HepG2 (cell line): ENCODE measurements around the gene ORC2. TPM values are rescaled to one million over a fixed set of nuclear protein-coding genes. Genes with fewer than 3 reads are reported as not detected.

Source experiments
- ATRX ChIP-seq: sonication (generic); formaldehyde crosslinking; IDR thresholded peaks from 2 replicates; pipeline ENCODE4 v1.4.0; 2020; ENCODE audit warnings: missing genetic modification reagents, borderline replicate concordance
- CEBPZ ChIP-seq: IDR thresholded peaks from 2 replicates; pipeline ENCODE4 v1.6.1; 2012; ENCODE audit warnings: low read length, improper control_type of control experiment
- CREB3 ChIP-seq: sonication (generic); formaldehyde crosslinking; IDR thresholded peaks from 2 replicates; pipeline ENCODE4 v1.5.0; 2020; ENCODE audit warnings: missing genetic modification reagents
- NCOA5 ChIP-seq: sonication (generic); formaldehyde crosslinking; IDR thresholded peaks from 2 replicates; pipeline ENCODE4 v1.4.0; 2020; ENCODE audit warnings: missing genetic modification reagents
- RAD51 ChIP-seq: fragments of 450-650 bp; IDR thresholded peaks from 2 replicates; pipeline ENCODE4 v1.6.1; 2016; ENCODE audit warnings: borderline replicate concordance
- RBM22 ChIP-seq: fragments of 200-400 bp; formaldehyde crosslinking; optimal IDR thresholded peaks from 2 replicates; pipeline ENCODE3; 2017; ENCODE audit warnings: mild to moderate bottlenecking, low read length, moderate library complexity
- SMARCE1 ChIP-seq: fragments of 450-650 bp; IDR thresholded peaks from 2 replicates; pipeline ENCODE4 v1.6.1; 2017; ENCODE audit warnings: borderline replicate concordance
- TEF ChIP-seq: sonication (generic); formaldehyde crosslinking; IDR thresholded peaks from 2 replicates; pipeline ENCODE4 v1.5.0; 2020; ENCODE audit warnings: missing genetic modification reagents
- ZBTB25 ChIP-seq: IDR thresholded peaks from 2 replicates; pipeline ENCODE4 v1.6.1; 2018; ENCODE audit warnings: missing genetic modification reagents
- ZNF354B ChIP-seq: sonication (generic); formaldehyde crosslinking; IDR thresholded peaks from 2 replicates; pipeline ENCODE4 v1.8.0; 2022; ENCODE audit warnings: mild to moderate bottlenecking, missing genetic modification reagents
- ZNF407 ChIP-seq: sonication (generic); formaldehyde crosslinking; IDR thresholded peaks from one replicate; pipeline ENCODE4 v1.5.1; 2020; ENCODE audit warnings: mild to moderate bottlenecking, missing genetic modification reagents; ENCODE audit errors: not compliant biosample characterization
- ZNF607 ChIP-seq: sonication (generic); formaldehyde crosslinking; IDR thresholded peaks from 2 replicates; pipeline ENCODE4 v1.5.1; 2020; ENCODE audit warnings: missing genetic modification reagents, mild to moderate bottlenecking, borderline replicate concordance
- ZSCAN22 ChIP-seq: sonication (generic); formaldehyde crosslinking; IDR thresholded peaks from 2 replicates; pipeline ENCODE4 v1.4.0; 2020; ENCODE audit warnings: mild to moderate bottlenecking, missing genetic modification reagents
- ZSCAN9 ChIP-seq: IDR thresholded peaks from 2 replicates; pipeline ENCODE4 v1.6.1; 2016; ENCODE audit warnings: borderline replicate concordance
- polyA plus RNA-seq, 8 experiments: library from polyadenylated mRNA; depleted of rRNA in 3 of 8; stranded (reverse) in 7 of 8; unstranded in 1 of 8; fragments of >200 nt; fragmentation: Illumina TruSeq in 4 of 8; extraction: Trizol in 4 of 8; gene quantifications; 2 replicates each; pipeline versions ENCODE4 v1.2.1 to v1.2.3, GENCODE V29; 2011 to 2016; ENCODE audit warnings: low read depth in 4 of 8, missing spikeins in 1 of 8, mixed read lengths in 1 of 8; ENCODE audit not compliant: insufficient read depth in 1 of 8
- total RNA-seq, 5 experiments: library from RNA; depleted of rRNA; stranded (reverse); fragments of >200 nt; fragmentation: Illumina TruSeq; extraction: Trizol; gene quantifications; 2 replicates each; pipeline ENCODE4 v1.2.3, GENCODE V29; 2016; ENCODE audit warnings: low read depth in 1 of 5

ORC2 gene
- total and polyA plus RNA-seq, 2 of the 13 experiments (the other 11 are each of a cell fraction or from before 2014, with no cell fraction given): 19.3 to 73.5 TPM

GRCh38 chr2:200864176-200865034, 99.1 kb downstream of the ORC2 start, which contains the start of gene CLK1 (continued):
- TF ChIP-seq ZNF407 (CRISPR knock-in tag): peak; percentile 93
- TF ChIP-seq RAD51: no peak
- TF ChIP-seq CREB3 (CRISPR knock-in tag): peak; percentile 98
- no peak for TF ChIP-seq ATRX (CRISPR knock-in tag)
- TF ChIP-seq ZSCAN9 (CRISPR knock-in tag): peak; percentile 99
- TF ChIP-seq RBM22: peak; percentile 56
- 0 out of 2 replicates have a peak, but pooled peaks have one; percentile 59 for TF ChIP-seq TEF (CRISPR knock-in tag)
- peak; percentile 91; the same call in 1 of the 2 replicates for TF ChIP-seq ZNF607
- no peak for TF ChIP-seq SMARCE1
- TF ChIP-seq NCOA5 (CRISPR knock-in tag): peak; percentile 89; the same call in 1 of the 2 replicates
- TF ChIP-seq CEBPZ: no peak
- TF ChIP-seq ZNF354B (CRISPR knock-in tag): peak; percentile 90; the same call in 1 of the 2 replicates
- TF ChIP-seq ZBTB25: peak; percentile 69
- TF ChIP-seq ZSCAN22: peak; percentile 42; the same call in 1 of the 2 replicates
